Retina (tissue), 1 donor: ENCODE data around the gene PPIB.

ENCODE experiments used
- DNase-seq: peaks from one replicate; pipeline ENCODE4 v3.0.0-alpha.2; 2016

The PPIB gene

DNA sequence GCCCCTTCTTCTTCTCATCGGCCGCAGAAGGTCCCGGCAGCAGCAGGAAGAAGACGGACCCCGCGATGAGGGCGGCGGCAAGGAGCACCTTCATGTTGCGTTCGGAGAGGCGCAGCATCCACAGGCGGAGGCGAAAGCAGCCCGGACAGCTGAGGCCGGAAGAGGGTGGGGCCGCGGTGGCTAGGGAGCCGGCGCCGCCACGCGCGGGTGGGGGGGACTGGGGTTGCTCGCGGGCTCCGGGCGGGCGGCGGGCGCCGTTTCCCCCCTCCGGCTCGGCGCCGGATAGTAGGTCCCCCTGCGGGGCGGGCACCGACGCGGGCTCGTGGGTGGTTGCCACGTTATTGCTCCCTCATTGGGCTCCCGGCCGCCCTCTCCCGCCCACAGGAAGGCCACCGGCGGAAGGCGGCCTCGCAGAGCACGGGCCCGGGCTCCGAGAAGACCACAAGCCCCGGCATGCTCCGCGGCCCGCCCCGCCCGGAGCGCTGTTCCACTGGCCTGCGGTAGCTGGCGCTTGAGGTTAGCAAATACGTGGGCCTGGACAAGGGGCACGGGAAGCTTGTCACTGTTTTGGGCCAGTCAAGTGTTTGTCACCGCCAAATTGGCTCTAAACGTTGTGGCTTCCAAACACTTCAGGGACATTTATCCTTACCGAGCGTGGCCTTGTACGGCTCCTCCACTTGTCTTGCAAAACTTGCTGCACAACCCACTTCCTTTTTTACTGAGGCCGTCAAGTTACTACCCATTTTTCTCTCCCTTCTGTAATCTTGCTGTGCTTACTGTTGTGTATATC, at the start of gene PPIB:
TSS of gene PPIB (minus strand) at position 154 of the 790 bp plus-strand sequence. CDS start at position 118, 36 bp downstream.
- peak; percentile 96 for DNase-seq

GRCh38 chr15:64211696-64212095, 48.9 kb upstream of the PPIB start:
- DNase-seq = no peak

DNA sequence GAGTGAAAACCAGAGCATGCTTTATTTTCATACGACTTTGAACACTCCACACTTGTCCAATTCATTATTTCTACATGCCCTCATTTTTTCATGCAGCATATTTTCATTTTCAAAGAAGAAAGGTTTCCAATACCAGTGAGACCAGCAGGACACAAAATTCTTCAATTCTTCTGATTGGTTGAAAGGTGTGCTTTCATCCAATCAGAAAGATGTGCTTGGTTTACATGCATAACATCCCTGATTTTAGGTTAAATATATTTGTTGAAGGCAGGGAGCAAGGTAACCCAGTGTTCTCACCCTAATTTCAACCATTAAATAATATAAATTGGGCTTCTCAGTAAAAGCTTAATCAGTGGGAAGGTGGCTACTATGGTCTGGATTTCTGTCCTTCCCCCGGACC, 47.5 kb upstream of the PPIB start:
- DNase-seq = no peak

- no peak for DNase-seq
Measured at GRCh38 chr15:64209680-64210334, 47.0 kb upstream of the PPIB start.

GRCh38 chr15:64205202-64205601, 42.4 kb upstream of the PPIB start:
- no peak for DNase-seq

- DNase-seq = no peak
Measured at GRCh38 chr15:64197425-64197824, 34.6 kb upstream of the PPIB start.

DNA sequence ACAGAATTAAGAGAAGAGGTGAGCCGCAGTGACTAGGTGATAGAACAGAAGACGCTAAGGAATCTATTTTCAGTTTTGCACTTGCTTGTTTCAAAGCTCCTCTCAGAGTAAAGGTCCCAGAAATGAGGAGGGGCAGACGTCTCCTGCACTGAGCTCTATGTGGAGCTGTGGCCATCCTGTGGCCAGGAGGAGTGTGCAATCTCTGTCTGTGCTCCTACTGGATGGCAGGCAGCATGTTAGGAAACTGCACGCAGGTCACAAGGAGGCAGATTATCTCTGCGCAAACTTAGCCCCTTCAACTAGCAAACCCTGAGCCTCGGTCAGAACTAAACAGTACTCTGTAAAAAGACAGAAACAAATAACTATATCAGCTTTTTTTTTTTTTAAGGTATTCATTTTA, 31.1 kb upstream of the PPIB start:
- no peak for DNase-seq

GRCh38 chr15:64191971-64192830, 29.4 kb upstream of the PPIB start:
- no peak for DNase-seq

DNA sequence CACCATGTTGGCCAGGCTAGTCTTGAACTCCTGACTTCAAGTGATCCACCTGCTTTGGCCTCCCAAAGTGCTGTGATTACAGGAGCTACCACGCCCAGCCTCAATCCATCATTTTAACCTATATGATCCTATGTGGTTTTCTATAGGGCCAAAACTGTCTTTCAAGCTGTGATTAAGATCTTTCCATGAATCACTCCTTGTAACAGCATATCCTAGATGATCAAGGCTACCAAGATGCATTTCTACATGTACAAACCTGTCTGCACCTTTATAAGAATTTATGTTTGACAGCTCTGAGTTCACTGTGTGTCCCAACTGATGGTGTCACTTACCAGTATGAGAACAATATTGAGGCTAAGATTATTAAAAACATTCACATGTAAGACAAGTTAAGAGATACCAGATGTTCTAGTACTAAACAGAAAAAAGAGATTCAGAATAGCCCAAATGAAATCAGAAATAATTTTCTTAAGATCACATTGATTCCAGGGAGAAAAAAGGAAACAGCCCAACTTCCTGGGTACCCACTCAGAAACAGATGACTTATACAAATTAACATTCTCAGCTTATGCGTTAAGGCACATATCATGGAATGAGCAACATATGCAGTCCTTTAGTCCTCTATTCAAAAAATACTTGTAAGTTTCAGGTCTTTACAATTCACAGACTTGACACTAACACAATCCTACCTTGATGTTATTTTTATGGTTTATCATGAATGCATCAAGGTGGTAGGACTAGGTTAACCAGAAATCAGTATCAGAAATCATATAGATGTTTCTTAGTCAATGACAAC, 24.8 kb upstream of the PPIB start:
- DNase-seq = no peak

DNA sequence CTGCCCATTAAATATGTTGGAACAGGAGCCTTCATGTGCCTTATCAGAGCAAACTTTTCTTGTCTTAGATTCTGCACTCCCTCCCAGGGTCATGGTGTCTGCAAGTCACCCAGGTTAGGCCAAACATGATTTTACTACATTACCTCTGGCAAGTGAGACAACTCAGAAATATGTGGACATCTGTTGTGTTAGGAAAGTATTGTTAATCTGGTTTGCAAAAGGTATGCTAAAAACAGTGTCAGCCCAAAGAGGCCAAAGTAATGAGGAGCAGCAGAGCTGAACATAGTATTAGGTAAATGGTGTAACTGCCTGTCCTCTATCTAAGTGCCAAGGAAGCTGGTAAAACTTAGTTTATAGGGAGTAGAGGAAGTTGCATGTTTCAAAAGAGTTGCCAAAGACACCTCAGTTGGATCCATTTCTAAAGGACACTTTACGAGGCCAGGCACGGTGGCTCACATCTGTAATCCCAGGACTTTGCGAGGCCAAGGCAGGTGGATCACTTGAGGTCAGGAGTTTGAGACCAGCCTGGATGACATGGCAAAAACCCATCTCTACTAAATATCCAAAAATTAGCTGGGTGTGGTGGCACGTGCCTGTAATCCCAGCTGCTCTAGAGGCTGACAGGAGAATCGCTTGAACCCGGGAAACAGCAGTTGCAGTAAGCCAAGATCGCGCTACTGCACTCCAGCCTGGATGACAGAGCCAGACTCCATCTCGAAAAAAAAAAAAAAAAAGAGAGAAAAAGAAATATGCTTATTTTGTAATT, 22.5 kb upstream of the PPIB start:
- no peak for DNase-seq

- DNase-seq = no peak
Measured at GRCh38 chr15:64182859-64183370, 20.1 kb upstream of the PPIB start.

DNA sequence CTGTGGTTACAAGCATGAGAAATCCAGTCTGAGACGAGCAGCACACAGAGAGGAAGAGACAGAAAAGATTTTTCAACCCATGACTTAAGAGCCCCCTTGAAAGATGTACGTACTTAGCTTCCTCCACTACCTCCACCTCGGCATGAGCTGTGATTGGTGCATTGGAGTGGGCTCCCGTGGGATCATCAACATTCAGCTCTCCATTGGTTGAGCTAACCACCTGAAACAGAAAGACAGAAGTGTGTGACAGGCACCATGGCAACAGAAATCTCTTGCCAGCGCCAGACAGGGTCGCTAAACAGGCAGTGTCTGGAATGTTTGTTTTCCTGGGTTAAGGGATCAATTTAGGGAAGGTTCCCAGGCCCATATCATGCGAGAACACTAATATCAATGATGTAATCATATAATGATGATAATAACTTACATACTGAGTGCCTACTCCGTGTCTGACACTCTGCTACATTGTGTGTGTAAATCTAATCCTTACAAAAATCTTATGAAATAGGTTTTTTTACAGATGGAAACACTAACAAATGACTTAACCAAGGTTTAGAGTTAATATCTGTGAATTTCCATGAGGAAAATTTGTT, 17.5 kb upstream of the PPIB start:
- peak; percentile 14 for DNase-seq

DNA sequence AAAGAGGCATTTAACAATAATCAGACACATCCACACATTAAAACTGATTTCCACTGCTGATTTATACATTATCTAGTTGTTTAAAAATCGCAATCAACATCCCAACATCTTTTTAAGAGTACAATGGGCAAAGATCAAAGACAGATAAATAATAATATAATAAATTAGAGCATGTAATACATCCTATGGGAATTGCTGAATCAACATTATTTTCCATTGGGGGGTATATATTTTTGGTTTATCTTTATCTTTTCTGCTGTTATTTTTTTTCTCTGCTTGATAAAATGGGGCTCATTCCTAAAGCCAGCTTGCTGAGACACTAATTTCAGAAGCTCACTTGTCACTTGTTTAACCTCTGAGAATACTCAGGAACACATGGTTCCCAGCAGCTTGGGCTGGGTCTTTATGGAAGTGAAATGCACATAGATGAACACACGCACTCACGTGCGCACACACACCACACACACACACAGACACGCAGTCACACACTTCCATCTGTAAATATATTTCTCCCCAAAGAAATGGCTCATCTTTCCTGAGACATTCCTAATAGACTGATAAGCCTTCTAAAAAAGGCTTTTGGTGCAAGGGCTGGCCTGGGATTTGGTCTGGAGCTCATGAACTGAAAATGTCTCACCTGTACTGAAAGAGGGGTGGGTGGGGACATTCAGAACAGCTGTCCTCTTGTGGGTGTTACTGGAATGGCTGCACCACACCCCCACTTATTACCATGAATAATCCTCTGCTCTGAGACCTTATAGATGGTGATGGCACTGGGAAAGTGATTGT, 3.5 kb upstream of the PPIB start:
- DNase-seq = no peak

- no peak for DNase-seq
Measured at GRCh38 chr15:64164436-64164835, 1.6 kb upstream of the PPIB start.

DNA sequence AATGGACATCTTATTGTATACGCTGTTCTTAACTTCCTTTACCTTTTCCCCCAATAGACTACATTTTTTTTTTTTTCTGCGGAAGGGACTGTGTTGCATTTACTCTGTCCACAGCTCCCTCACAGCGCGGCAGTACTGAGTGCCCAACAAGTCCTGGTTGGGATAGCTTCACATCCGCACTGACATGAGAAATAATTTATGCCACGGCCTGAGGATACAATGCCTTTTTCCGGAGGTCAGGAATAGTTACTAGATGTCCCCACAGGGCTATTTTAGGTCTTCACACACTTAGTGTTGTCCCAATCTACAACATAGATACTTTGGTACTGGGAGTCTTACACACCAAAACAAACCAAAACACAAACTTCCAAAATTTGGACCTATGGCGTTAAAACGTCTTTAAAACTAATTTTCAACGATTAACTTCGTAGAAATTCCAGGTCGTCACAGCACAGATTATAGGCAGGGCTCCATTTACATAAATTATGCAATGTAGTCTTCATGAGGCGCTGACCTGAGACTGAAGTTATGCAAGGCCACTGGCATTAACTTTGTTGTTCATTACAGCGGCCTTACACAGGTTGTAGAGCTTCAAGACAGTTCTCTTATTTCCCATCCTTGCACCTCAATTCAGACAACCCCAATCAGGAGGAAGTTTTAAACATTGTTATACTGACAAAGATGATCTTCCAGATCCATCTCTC, 989 bp upstream of the PPIB start:
- no peak for DNase-seq

GRCh38 chr15:64162478-64162868, 349 bp downstream of the PPIB start:
- no peak for DNase-seq

DNA sequence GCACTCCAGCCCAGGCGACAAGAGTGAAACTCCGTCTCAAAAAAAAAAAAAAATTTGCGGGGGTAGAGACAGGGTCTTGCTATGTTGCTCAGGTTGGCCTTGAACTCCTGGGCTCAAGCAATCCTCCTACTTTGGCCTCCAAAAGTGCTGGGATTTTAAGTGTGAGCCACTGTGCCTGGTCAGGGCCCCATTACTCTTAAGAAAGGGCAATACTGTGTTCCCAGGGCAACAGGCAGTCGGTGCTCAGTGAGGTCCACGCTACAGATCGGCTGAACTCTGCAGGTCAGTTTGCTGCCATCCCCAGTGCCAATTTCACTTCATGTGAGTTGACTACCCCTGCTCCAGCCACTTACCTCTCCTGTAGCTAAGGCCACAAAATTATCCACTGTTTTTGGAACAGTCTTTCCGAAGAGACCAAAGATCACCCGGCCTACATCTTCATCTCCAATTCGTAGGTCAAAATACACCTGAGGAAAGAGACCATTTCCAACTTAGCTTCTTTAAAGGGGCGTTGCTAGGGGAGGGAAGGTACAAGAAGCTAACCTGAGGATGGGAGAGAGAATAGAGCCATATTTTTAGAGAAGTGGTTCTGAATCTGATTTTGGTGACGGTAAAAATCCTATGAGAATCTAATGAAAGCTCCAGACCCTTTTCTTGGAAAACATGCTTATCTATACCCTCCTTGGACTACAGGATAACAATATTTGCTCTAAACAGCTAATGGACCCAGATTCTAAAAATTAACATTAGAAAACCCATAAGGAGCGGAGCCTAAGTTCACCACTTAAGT, 939 bp downstream of the PPIB start:
- DNase-seq = no peak

DNA sequence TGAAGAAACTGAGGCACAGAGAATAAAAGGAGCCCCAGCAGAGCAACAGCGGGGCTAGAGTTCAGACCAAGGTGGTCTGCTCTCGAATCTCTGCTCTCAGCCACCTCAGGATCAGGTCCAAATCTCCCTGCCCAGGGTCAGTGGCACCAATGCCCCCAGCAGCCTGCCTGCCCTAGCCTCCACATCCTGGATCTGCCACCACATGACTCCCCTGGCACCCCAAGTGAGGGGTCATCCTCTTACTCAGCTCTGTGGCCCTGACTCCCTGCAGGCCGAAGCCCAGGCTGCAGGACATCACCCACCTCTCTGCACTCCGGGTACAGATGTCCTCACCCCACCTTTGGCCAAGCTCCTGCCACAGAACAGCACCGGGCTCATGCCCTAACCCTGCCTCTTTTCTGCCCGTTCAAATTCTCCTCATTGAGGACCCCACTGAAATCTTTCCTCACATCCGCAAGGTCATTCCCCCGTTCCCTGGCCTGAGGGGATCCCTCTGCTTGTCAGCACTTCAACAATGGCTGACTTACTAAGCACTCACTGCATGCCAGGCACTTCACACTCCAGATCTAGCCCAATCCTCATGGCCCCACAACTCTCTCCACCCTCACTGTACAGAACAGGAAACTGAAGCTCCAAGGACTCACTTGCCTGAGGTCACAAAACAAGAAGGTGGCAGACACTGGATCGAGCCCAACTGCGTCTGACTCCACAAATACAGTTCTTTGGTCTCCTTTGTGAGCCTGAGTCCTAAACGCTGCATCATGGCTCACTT, 4.3 kb downstream of the PPIB start:
- no peak for DNase-seq
